ENCODE data around the gene RECQL5. TPM values are rescaled to one million over a fixed set of nuclear protein-coding genes. Genes with fewer than 3 reads are reported as not detected.

The RECQL5 gene
- total and polyA plus RNA-seq, 11 donors: 6.0 to 15.9 (median 10.2) TPM

DNA sequence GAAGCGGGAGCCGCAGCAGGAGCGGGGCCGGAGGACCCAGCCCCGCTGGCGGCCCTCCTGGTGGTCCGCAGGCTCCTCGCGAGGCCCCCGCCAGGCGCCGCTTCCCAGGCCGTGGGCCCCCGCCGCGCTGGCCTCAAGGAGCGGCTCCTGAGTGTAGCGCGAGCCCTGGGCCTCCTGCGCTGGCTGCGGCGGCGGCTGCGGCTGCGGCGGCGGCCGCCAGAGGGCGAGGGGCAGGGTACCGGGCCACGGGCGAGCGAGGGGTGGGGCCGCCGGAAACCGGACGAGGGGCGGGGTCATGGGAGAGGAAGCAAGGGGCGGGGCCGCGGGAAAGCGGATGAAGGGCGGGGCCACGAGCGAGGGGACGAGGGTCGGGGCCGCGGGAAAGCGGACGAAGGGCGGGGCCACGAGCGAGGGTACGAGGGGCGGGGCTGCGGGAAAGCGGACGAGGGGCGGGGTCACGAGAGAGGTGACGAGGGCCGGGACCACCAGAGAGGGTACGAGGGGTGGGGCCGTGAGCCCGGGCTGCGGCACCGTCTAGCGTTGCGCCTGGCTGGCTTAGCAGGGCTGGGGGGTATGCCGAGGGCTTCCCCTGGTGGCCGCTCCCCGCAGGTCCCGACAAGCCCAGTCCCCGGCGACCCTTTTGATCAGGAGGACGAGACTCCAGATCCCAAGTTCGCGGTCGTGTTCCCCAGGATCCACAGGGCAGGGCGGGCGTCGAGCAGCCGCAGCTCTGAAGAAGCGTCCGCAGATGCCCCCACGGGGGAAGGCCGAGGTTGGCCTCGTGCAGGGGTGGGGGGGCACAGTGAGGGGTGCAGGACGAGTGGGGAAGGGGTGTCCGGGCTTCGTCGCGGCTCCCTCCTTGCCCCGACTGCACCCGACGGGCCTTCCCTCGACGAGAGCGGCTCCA, 77.7 kb downstream of the RECQL5 start:
- Histone ChIP-seq H3K9me3 (no peaks in the 10 kb centered on the region), H3K4me1 (peaks cover 0 to 29% (median 14%) of the 10 kb centered on the region in 12 donors), H3K4me3 (peak overlapping the region; percentile 34 to 92 (median 75)), H3K36me3 (peaks cover 0 to 4% (median 0%) of the 10 kb centered on the region in 9 donors), H3K27ac (peak overlapping the region; percentile 85 to 98 (median 95)), H3K27me3 (no peaks in the 10 kb centered on the region)
- intact Hi-C loops (cut with DNase I): loop anchor here in 9 of 10 donors (1.0 to 10.0 kb wide), 10 partner anchors 62 to 317 kb away; partner anchors contain the start of genes CASKIN2 (in 6 of the 9), TSEN54 (in 5 of the 9), LLGL2 (in 3 of the 9) and MIF4GD (in 1 of the 9)
- peak; percentile 89 to 95 (median 90) for ATAC-seq
- peak; percentile 20 to 89 (median 64) for TF ChIP-seq CTCF (IDR thresholded peaks at IDR 0.05)
- peak in 1 of 2 donors; percentile 67 for TF ChIP-seq POLR2A (IDR thresholded peaks at IDR 0.05)
- 7 to 15% (median 9%) methylated on average over 56 to 100 of the region's 100 CpGs for WGBS, 4 donors
- DNase-seq: peak; percentile 96 to 98 (median 98)

DNA sequence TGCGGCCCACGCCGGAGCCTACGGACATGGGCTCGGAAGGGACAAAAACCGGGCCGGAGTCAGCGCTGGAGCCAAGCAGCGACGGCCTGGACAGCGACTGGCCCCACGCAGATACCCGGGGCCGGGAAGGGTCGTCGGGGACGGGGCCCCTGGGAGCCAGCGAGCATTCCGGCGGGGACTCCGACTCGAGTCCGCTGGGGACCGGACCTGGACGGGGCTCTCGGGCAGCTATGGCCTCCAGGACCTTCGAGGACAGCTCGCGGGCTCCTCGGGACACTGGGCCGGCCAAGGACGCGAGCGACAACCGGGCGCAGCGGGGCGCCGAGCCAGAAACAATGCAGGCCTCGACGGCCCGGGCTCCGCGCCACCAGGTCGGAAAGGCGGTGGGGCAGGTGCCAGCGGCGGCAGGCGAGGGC, 78.3 kb downstream of the RECQL5 start:
- TF ChIP-seq POLR2A (IDR thresholded peaks at IDR 0.05) (no peak), CTCF (IDR thresholded peaks at IDR 0.05) (no peak)
- ATAC-seq: peak in 2 of 4 donors; percentile 11 to 27
- H3K4me1 ChIP-seq: peaks cover 0 to 29% (median 14%) of the 10 kb centered on the region in 12 donors
- H3K4me3 ChIP-seq: peak overlapping the region; percentile 34 to 92 (median 75)
- H3K27me3 ChIP-seq: no peaks in the 10 kb centered on the region
- H3K36me3 ChIP-seq: peaks cover 0 to 4% (median 0%) of the 10 kb centered on the region in 9 donors
- intact Hi-C loops (cut with DNase I): loop anchor here in 9 of 10 donors (1.0 to 10.0 kb wide), 10 partner anchors 61 to 316 kb away; partner anchors contain the start of genes CASKIN2 (in 6 of the 9), TSEN54 (in 5 of the 9), LLGL2 (in 3 of the 9) and MIF4GD (in 1 of the 9)
- peak in 4 of 5 donors; percentile 56 to 82 (median 62) for DNase-seq
- WGBS, 4 donors: 3 to 4% (median 3%) methylated on average over 19 to 49 of the region's 49 CpGs
- no peaks in the 10 kb centered on the region for H3K9me3 ChIP-seq
- H3K27ac ChIP-seq: peak overlapping the region; percentile 85 to 98 (median 95)

- H3K9me3 ChIP-seq: no peaks in the 10 kb centered on the region
- ATAC-seq (peak in 3 of 4 donors; percentile 31 to 48 (median 37)), DNase-seq (peak; percentile 68 to 90 (median 75))
- WGBS, 4 donors: 4 to 8% (median 6%) methylated on average over 45 to 82 of the region's 82 CpGs
- TF ChIP-seq CTCF (IDR thresholded peaks at IDR 0.05) (peak in 11 of 12 donors; percentile 14 to 57 (median 34)), POLR2A (IDR thresholded peaks at IDR 0.05) (no peak)
- H3K36me3 ChIP-seq: peaks cover 0 to 4% (median 0%) of the 10 kb centered on the region in 9 donors
- H3K4me3 ChIP-seq: peak within 1 kb of the TSS; percentile 34 to 92 (median 75)
- H3K4me1 ChIP-seq: peaks cover 0 to 29% (median 14%) of the 10 kb centered on the region in 12 donors
- no peaks in the 10 kb centered on the region for H3K27me3 ChIP-seq
- H3K27ac ChIP-seq: peak within 1 kb of the TSS; percentile 85 to 98 (median 95)
- intact Hi-C loops (cut with DNase I): loop anchor here in 9 of 10 donors (2.0 to 10.0 kb wide), 9 partner anchors 61 to 316 kb away; partner anchors contain the start of genes CASKIN2 (in 6 of the 9), TSEN54 (in 5 of the 9), LLGL2 (in 3 of the 9) and MIF4GD (in 1 of the 9)
Observed at GRCh38 chr17:75587675-75588595, 79.0 kb downstream of the RECQL5 start, which contains the start of gene MYO15B. TSS of gene MYO15B (plus strand) at chr17:75587800. CDS start at chr17:75588058, 258 bp downstream.
